ENCODE measurements around the gene LAMB4. TPM values are rescaled to one million over a fixed set of nuclear protein-coding genes. Genes with fewer than 3 reads are reported as not detected.

The LAMB4 gene
- total and polyA plus RNA-seq, 2 of the 8 experiments (the other 6 are each of a cell fraction or from before 2014, with no cell fraction given) = not detected

GRCh38 chr7:108026116-108026515, 104.0 kb downstream of the LAMB4 start:
- DNase-seq (ENCODE audit: low read depth in 1 of 2, low spot score in 2 of 2) = no peak
- H3K18ac ChIP-seq (ENCODE audit: extremely low read depth, low read length) = no peak overlapping the region
- H2AK5ac ChIP-seq (ENCODE audit: low read depth, low read length) = no peak overlapping the region
- no peak overlapping the region for H2BK5ac ChIP-seq (ENCODE audit: low read depth, low read length)
- no peaks in the 10 kb centered on the region for H3K27me3 ChIP-seq (replicated peaks in 1 of 4; ENCODE audit: control insufficient read depth in 3 of 4, extremely low read depth in 1 of 4, insufficient read depth in 3 of 4, low read length in 3 of 4)
- H2BK12ac ChIP-seq (ENCODE audit: low read depth, low read length) = no peak overlapping the region
- no peak overlapping the region for H3K27ac ChIP-seq (ENCODE audit: low read depth, low read length)
- no peak overlapping the region for H2BK120ac ChIP-seq (replicated peaks; ENCODE audit: low read depth, low read length)
- no peak overlapping the region for H3K4me3 ChIP-seq (ENCODE audit: extremely low read depth in 1 of 4, insufficient read depth in 2 of 4, low read depth in 3 of 4, low read length in 4 of 4)
- H4K20me1 ChIP-seq (replicated peaks in 1 of 2; ENCODE audit: control insufficient read depth in 1 of 2, insufficient read depth in 2 of 2, low read length in 2 of 2) = no peaks in the 10 kb centered on the region
- H2AFZ ChIP-seq (ENCODE audit: low read length) = no peak overlapping the region
- no peak for TF ChIP-seq ATF2 (IDR thresholded peaks at IDR 0.05; ENCODE audit: low read length)
- no peak for TF ChIP-seq YY1 (IDR thresholded peaks at IDR 0.05; ENCODE audit: low read depth, low read length)
- TF ChIP-seq RXRA (IDR thresholded peaks at IDR 0.05; ENCODE audit: insufficient read depth, low read depth, low read length) = no peak
- TF ChIP-seq POLR2A (IDR thresholded peaks at IDR 0.05; ENCODE audit: control extremely low read depth in 1 of 2, low read depth in 2 of 2, low read length in 2 of 2) = no peak
- no peak for TF ChIP-seq MAFK (IDR thresholded peaks at IDR 0.05; ENCODE audit: low read depth, low read length)
- no peak for TF ChIP-seq CTCF (IDR thresholded peaks at IDR 0.05; ENCODE audit: control extremely low read depth in 1 of 3, insufficient read depth in 1 of 3, low read depth in 1 of 3, low read length in 3 of 3)
- no peak for TF ChIP-seq SP2 (IDR thresholded peaks at IDR 0.05; ENCODE audit: low read length)
- TF ChIP-seq NANOG (IDR thresholded peaks at IDR 0.05; ENCODE audit: insufficient read depth, low read depth, low read length, poor library complexity, severe bottlenecking) = no peak
- ChIA-PET POLR2A (ENCODE audit: partially characterized antibody) (no interaction called here), CTCF (ENCODE audit: partially characterized antibody) (interaction anchor here (0.5 to 1.8 kb wide), 3 partner anchors 8 to 216 kb away, joined by 3 to 5 read pairs (median 4); no protein-coding TSS in a partner anchor)
- no peaks in the 10 kb centered on the region for H3K36me3 ChIP-seq (ENCODE audit: control insufficient read depth in 2 of 4, insufficient read depth in 4 of 4, low read length in 3 of 4)
- no peak overlapping the region for H4K5ac ChIP-seq (ENCODE audit: insufficient read length, low read depth, low read length)
- H3K79me1 ChIP-seq (ENCODE audit: low read depth, low read length) = no peaks in the 10 kb centered on the region
- no peak for FAIRE-seq
- H2BK20ac ChIP-seq (ENCODE audit: low read length) = no peak overlapping the region
- H3K4me1 ChIP-seq (replicated peaks in 1 of 4; ENCODE audit: control insufficient read depth in 3 of 4, insufficient read depth in 4 of 4, low read length in 3 of 4) = no peaks in the 10 kb centered on the region
- no peak overlapping the region for H3K4ac ChIP-seq (replicated peaks; ENCODE audit: insufficient read length, low read depth, low read length)
- no peaks in the 10 kb centered on the region for H3K9me3 ChIP-seq (ENCODE audit: insufficient read depth in 2 of 2, low read depth in 1 of 2, low read length in 1 of 2)
- no peak overlapping the region for H3K4me2 ChIP-seq (ENCODE audit: insufficient read depth in 1 of 2, low read depth in 2 of 2, low read length in 2 of 2)
- no peaks in the 10 kb centered on the region for H3K79me2 ChIP-seq (ENCODE audit: control insufficient read depth in 1 of 2, insufficient read depth in 2 of 2, low read length in 2 of 2)
- H3K56ac ChIP-seq (replicated peaks; ENCODE audit: insufficient read length, low read depth, low read length) = no peak overlapping the region
- no peaks in the 10 kb centered on the region for H3K23me2 ChIP-seq (ENCODE audit: low read depth, low read length)
- WGBS, 2 experiments (ENCODE audit: extremely low coverage in 1 of 2, insufficient coverage in 1 of 2, insufficient read length in 1 of 2, insufficient replicate concordance in 2 of 2, low coverage in 1 of 2, low lambda C conversion rate in 2 of 2, missing lambda C conversion rate in 1 of 2) = 89% methylated on average over 5 of the region's 5 CpGs; no CpG with 5 or more reads in 1 of the 2 experiments
- H3K9ac ChIP-seq (replicated peaks in 1 of 4; ENCODE audit: extremely low read depth in 1 of 4, low read depth in 3 of 4, low read length in 3 of 4) = no peak overlapping the region
- no peak overlapping the region for H3K23ac ChIP-seq (ENCODE audit: insufficient read length)
- no peak overlapping the region for H3K14ac ChIP-seq (ENCODE audit: insufficient read length)
- no peak overlapping the region for H2BK15ac ChIP-seq (ENCODE audit: low read length)
- no peak overlapping the region for H4K8ac ChIP-seq (ENCODE audit: extremely low read depth, insufficient read depth, low read length)
- no peak overlapping the region for H4K91ac ChIP-seq (replicated peaks; ENCODE audit: insufficient read length, low read length)

Measured in H1 (cell line).